ENCODE results near the gene SLC5A5.
"Not testable (repeated sequence)": the region's sequence is repeated elsewhere in the genome, so short reads cannot be mapped to it uniquely, and the experiment has no call there.

SLC5A5 gene

DNA sequence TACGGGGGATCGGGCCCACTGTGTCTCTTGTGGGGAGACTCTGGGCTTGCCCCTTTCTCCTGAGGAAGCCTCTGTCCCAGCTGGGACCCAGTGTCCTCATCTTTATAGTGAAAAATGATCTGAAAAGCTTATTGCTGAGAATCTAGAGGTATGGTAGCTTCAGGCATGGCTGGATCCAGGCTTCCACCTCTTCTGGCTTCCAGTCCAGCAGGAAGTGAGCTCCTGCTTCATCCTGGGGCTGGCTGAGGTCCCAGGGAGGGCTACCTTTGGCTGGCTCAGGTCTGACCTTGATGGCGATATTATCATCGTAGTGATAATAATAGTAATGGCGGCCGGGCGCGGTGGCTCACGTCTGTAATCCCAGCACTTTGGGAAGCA is 3.0 kb downstream of the SLC5A5 start:
- TF ChIP-seq, protein P1, sequence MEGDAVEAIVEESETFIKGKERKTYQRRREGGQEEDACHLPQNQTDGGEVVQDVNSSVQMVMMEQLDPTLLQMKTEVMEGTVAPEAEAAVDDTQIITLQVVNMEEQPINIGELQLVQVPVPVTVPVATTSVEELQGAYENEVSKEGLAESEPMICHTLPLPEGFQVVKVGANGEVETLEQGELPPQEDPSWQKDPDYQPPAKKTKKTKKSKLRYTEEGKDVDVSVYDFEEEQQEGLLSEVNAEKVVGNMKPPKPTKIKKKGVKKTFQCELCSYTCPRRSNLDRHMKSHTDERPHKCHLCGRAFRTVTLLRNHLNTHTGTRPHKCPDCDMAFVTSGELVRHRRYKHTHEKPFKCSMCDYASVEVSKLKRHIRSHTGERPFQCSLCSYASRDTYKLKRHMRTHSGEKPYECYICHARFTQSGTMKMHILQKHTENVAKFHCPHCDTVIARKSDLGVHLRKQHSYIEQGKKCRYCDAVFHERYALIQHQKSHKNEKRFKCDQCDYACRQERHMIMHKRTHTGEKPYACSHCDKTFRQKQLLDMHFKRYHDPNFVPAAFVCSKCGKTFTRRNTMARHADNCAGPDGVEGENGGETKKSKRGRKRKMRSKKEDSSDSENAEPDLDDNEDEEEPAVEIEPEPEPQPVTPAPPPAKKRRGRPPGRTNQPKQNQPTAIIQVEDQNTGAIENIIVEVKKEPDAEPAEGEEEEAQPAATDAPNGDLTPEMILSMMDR (conservative IDR thresholded peaks at IDR 0.05): no peak
- no peak overlapping the region for H3K27ac ChIP-seq

GRCh38 chr19:17877696-17878095 is 6.0 kb downstream of the SLC5A5 start:
- no peak overlapping the region for H3K27ac ChIP-seq
- TF ChIP-seq, protein P1 (conservative IDR thresholded peaks at IDR 0.05): no peak

- TF ChIP-seq, protein P1 (conservative IDR thresholded peaks at IDR 0.05): no peak
- no peak overlapping the region for H3K27ac ChIP-seq
Measured at GRCh38 chr19:17879466-17879865, 7.7 kb downstream of the SLC5A5 start.

GRCh38 chr19:17881701-17882100 is 10.0 kb downstream of the SLC5A5 start:
- no peak overlapping the region for H3K27ac ChIP-seq
- TF ChIP-seq, protein P1 (conservative IDR thresholded peaks at IDR 0.05): no peak

DNA sequence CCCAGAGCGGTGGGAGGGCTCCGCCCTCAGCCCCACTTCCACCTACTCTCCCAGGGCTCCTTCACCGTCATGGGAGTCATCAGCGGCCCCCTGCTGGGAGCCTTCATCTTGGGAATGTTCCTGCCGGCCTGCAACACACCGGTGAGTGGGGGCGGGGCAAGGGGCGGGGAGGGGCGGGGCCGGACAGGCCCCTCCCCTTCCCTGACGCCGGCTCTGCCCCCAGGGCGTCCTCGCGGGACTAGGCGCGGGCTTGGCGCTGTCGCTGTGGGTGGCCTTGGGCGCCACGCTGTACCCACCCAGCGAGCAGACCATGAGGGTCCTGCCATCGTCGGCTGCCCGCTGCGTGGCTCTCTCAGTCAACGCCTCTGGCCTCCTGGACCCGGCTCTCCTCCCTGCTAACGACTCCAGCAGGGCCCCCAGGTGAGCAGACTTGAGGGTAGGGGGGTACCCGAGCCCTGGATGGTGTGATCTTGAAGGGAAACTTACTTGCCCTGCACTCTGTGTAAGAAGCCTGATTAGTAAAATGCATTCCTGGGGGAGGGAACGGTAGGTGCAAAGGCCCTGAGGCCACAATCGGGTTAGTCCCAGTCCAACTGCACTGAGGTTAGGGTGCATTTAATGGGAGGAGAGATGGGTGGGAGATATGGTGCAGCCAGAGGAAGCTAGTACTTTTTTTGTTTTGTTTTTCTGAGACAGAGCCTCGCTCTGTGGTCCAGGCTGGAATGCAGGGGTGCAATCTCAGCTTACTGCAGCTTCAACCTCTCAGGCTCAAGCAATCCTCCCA is 12.1 kb downstream of the SLC5A5 start:
- TF ChIP-seq, protein P1 (conservative IDR thresholded peaks at IDR 0.05): no peak
- H3K27ac ChIP-seq: no peak overlapping the region

DNA sequence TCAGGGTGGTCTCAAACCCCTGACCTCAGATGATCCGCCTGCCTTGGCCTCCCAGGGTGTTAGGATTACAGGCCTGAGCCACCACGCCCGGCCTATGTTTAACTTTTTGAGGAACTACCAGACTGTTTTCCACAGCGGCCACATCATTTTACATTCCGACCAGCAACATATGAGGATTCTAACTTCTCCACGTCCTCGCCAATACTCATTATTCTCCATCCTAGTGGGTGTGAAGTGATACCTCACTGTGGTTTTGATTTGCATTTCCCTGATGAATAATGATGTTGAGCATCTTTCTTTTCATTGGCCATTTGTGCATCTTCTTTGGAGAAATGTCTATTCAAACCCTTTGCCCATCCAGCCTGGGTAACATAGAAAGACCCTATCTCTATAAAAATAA is 14.8 kb downstream of the SLC5A5 start:
- no peak overlapping the region for H3K27ac ChIP-seq
- TF ChIP-seq, protein P1 (conservative IDR thresholded peaks at IDR 0.05): no peak

DNA sequence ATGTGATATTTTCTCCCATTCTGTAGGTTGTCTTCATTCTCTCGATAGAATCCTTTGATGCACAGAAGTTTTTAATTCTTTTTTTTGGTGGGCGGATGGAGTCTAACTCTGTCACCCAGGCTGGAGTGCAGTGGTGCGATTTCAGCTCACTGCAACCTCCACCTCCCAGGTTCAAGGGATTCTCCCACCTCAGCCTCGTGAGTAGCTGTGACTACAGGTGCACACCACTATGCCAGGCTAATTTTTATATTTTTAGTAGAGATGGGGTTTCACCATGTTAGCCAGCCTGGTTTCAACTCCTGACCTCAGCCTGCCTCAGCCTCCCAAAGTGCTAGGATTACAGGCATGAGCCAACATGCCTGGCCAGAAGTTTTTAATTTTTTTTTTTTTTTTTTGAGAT is 15.5 kb downstream of the SLC5A5 start:
- H3K27ac ChIP-seq: not testable (repeated sequence)

- TF ChIP-seq, protein P1 (conservative IDR thresholded peaks at IDR 0.05): no peak
- no peak overlapping the region for H3K27ac ChIP-seq
Measured at GRCh38 chr19:17888260-17888659, 16.5 kb downstream of the SLC5A5 start.
